Activated naive CD4-positive, alpha-beta T cell treated with anti-CD3 and anti-CD28 coated beads, Interleukin-2, amount 50 U/mL, for 16 hours (primary cell): ENCODE data around the gene TMEM190.

Source experiments
- DNase-seq: peaks from one replicate; pipeline ENCODE4 v3.0.0-alpha.2; 2020

Gene TMEM190

GRCh38 chr19:55424518-55424917, 47.9 kb downstream of the TMEM190 start:
- no peak for DNase-seq

- DNase-seq, result no peak
Observed at GRCh38 chr19:55426042-55426441, 49.4 kb downstream of the TMEM190 start.
